ENCODE data around the gene PACSIN1.
A peak's percentile ranks its signal among the peaks of the same experiment; 100 is the strongest.

The PACSIN1 gene

DNA sequence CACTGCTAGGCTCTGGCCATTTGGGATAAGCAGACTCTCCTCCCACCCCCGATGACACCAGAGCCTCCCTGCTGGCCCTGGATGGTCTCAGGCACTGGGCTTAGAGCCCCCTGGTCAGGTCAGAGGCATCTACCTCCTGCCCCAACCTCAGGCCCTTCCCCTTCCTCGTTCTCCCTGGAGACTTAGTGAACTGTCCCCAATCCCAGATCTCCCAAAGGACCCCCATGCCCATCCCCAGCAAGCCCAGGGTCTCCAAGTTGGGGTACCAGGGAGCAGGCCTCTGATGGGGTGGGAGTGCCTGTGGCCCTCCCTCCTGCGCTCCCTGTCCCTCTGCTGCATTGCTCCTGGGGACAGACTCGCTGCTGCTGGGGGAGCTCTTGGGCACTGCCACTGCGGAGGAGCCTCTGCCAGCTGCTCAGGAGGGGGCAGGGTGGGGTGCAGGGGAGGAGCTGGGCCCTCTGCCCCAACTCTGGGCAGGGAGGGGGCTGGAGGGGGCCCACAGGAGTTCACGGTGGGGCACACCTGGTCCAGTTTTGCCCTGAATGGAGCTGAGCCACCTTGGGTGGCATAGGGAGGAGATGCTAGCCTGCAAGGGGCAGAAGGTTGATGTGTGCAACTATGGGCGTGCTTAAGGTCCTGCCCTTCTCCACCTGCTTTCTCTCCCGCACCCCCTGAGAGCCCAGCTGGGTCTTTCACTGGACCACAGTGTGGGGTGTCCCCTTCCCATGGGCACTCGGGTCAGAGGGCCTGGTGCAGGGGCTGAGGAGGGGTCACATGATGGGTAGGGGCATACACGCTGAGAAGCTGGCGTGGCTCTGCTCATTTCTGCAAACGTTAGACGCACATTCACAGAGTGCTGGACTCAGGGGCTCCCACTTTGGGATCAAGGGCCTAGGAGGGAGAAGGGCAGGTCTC, 49.9 kb downstream of the PACSIN1 start:
- DNase-seq, result no peak

- no peak for DNase-seq
Observed at GRCh38 chr6:34516391-34517324, 50.8 kb downstream of the PACSIN1 start.

DNA sequence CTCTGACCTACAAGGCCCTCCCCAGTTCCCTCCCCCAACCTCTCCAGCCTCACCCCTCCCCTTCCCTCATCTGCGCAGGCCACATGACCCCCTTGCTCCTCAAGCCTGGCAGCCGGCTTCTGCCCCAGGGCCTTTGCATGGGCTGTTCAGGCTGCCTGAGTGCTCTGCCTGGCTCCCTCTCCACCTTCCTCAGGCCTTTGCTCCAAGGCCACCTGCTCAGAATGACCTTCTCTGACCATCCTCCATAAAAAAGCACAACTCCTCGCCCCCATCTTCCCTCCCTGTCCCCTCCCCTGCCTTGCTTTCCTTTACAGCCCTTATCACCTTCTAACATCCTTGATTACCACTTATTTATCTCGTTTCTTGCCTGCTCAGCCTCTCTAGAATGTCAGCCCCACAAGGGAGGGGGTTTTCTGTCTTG, 51.6 kb downstream of the PACSIN1 start:
- DNase-seq, result no peak

DNA sequence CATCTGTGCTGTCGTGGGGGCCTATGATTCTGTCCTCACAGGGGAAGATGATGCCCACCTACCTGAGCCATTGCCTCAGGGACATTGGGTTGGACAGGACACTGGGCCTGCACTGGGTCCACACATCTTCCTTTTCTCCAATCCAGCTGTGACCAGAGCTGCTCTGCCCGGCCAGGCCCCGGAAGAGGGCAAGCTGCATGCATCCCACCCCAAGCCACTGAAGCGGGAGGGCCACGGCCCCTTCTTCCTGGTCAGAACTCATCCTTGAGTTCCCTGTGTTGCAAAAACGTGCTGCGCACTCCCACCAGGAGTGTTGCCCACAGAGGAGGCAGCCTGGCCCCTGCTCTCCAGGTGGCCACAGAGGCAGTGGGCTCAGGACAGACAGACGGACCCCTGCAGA, 52.1 kb downstream of the PACSIN1 start:
- DNase-seq, result no peak

- DNase-seq, result no peak
Observed at GRCh38 chr6:34518669-34519365, 52.9 kb downstream of the PACSIN1 start.

- DNase-seq, result no peak
Observed at GRCh38 chr6:34519971-34520644, 54.2 kb downstream of the PACSIN1 start.

DNA sequence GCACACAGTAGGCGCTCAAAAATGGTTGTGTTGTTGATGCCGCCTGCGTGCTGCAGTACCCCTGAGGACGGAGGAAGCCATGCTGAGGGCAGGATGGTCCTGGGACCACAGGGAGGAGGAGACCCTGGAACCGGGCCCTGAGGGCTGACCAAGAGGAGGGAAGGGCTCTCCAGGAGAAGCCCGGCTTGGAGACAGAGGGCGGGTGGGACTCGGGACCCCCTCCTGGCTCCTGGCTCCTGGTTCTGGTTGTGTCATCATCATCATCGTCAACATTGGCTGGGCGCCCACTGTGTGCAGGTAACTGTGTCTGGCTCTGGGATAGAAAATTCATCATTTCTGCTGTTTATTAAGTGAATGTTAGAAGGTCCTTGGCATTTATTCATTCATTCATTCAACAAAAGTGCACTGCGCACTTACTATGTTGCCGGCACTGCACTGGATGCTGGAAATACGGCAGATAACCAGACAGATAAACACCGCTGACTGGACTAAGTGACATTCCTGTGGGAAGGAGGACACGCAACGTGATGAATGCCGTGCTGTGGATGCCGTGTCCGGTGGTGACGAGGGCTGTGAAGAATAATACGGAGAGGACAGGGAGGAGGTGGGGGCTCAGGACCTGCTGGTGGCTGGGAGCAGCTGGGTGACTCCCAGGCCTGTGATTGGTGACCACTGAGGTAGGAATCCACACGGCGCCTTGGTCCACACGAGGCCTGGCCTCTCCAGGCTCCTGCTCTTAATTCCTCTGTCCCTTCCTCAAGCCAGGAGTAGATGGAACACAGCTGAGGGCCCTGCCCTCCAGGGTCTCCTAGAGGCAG, 55.0 kb downstream of the PACSIN1 start:
- DNase-seq, result no peak

- no peak for DNase-seq
Observed at GRCh38 chr6:34521463-34522285, 55.8 kb downstream of the PACSIN1 start.

DNA sequence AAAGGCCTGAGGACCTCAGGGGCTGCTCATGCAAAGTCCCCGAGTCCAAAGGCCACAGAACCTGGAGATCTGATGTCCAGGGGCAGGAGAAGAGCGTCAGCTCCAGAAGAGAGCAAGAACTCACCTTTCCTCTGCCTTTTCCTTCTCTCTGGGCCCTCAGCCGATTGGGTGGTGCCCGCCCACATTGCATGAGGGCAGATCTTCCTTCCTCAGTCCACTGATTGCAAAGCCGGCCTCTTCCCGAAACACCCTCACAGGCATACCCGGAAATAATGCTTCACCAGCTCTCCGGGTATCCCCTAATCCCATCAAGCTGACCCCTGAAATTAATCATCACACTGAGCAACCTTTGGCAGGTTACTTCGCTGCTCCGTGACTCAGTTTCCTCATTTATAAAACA, 56.9 kb downstream of the PACSIN1 start:
- DNase-seq, result no peak

GRCh38 chr6:34523441-34524206, 57.7 kb downstream of the PACSIN1 start:
- DNase-seq, result no peak

- no peak for DNase-seq
Observed at GRCh38 chr6:34524499-34524898, 58.6 kb downstream of the PACSIN1 start.

GRCh38 chr6:34524971-34525370, 59.1 kb downstream of the PACSIN1 start:
- no peak for DNase-seq

GRCh38 chr6:34525431-34526175, 59.7 kb downstream of the PACSIN1 start:
- no peak for DNase-seq

- DNase-seq, result no peak
Observed at GRCh38 chr6:34526241-34526972, 60.5 kb downstream of the PACSIN1 start.

- peak; percentile 61 for DNase-seq
Observed at GRCh38 chr6:34526992-34527728, 61.3 kb downstream of the PACSIN1 start.

DNA sequence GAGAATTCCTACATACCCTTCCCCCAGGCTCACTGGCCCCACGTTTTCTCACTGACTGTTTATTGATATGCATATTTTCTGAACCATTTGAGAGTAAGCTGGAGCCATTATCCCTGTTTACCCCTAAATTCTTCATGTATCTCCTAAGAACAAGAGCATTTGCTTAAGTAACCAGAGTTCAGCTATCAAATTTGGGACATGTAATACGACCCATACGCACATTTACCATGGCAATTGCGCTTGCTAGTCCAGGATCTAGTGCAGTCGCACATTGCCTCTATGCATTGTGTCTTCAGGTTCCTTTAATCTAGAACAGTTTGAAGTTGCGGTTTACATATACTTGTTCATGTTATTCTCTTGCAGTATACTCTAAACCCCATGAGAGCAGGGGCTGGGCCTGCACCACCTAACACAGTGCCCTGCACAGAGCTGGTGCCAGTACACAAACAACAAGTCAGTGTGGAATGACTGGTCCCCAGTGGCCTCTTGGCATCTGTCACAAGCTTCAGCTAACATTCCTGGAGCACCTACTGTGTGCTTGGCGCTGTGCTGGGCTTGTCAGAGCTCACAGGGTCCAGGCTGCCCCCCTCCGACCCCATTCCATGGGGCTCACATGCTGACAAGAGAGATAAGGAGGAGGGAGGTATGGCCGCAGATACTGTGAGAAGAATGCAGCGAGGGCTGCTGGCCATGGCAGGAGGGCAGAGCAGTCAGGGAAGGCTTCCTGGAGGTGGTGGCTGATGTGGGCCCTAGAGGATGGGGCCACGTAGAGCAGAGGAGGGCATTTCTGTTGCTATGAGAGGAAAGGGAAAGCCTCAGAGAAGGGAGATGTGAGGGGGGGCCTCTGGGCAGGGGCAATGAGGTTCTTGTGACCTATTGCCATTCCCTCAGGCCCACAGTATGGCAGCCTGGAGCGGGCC, 62.1 kb downstream of the PACSIN1 start:
- DNase-seq, result no peak

Data from SHP77 treated with DMSO at 0.1 percent for 48 hours (cell line).